GM23338 (cell line): ENCODE data around the gene NR2C2. TPM values are rescaled to one million over a fixed set of nuclear protein-coding genes. Genes with fewer than 3 reads are reported as not detected.

ENCODE experiments used
- ATAC-seq: fragments of 200-7000 bp; cut with Tn5 transposase; 3 replicates; pipeline ENCODE4 v1.9.1; 2020
- DNase-seq: peaks from one replicate; pipeline ENCODE4 v3.0.0-alpha.2; 2015; ENCODE audit warnings: low spot score
- H2AFZ ChIP-seq: fragments of 200-600 bp; sonication (generic); 2 replicates; pipeline ENCODE4 v1.8.0; 2016; ENCODE audit warnings: antibody characterized with exemption, mild to moderate bottlenecking, moderate library complexity
- H3F3A ChIP-seq: fragments of 200-600 bp; sonication (generic); replicated peaks from 2 replicates; pipeline ENCODE4 v1.8.0; 2017; ENCODE audit warnings: antibody characterized with exemption, mixed run types, low read depth
- H3K27ac ChIP-seq: fragments of 200-600 bp; sonication (generic); 2 replicates; pipeline ENCODE4 v1.6.1; 2016; ENCODE audit warnings: low read depth
- H3K27me3 ChIP-seq: fragments of 200-600 bp; sonication (generic); 2 replicates; pipeline ENCODE4 v1.8.0; 2016; ENCODE audit warnings: mild to moderate bottlenecking, mixed run types, moderate library complexity; ENCODE audit not compliant: insufficient read depth
- H3K36me3 ChIP-seq: fragments of 200-600 bp; sonication (generic); 2 replicates; pipeline ENCODE4 v1.8.0; 2016; ENCODE audit warnings: mild to moderate bottlenecking; ENCODE audit not compliant: insufficient read depth
- H3K4me1 ChIP-seq: fragments of 200-600 bp; sonication (generic); 2 replicates; pipeline ENCODE4 v1.8.0; 2016; ENCODE audit warnings: mild to moderate bottlenecking, moderate library complexity; ENCODE audit not compliant: insufficient read depth
- H3K4me2 ChIP-seq: fragments of 200-600 bp; sonication (generic); 2 replicates; pipeline ENCODE4 v1.7.1; 2017; ENCODE audit warnings: mixed run types
- H3K4me3 ChIP-seq: fragments of 200-600 bp; sonication (generic); 2 replicates; pipeline ENCODE4 v1.6.1; 2016; ENCODE audit warnings: mixed run types
- H3K79me2 ChIP-seq: fragments of 200-600 bp; sonication (generic); replicated peaks from 2 replicates; pipeline ENCODE4 v1.8.0; 2017; ENCODE audit warnings: mild to moderate bottlenecking; ENCODE audit not compliant: insufficient read depth
- H3K9me2 ChIP-seq: fragments of 200-600 bp; sonication (generic); 2 replicates; pipeline ENCODE4 v1.8.0; 2017; ENCODE audit not compliant: insufficient read depth
- H4K20me1 ChIP-seq: fragments of 200-600 bp; sonication (generic); replicated peaks from 2 replicates; pipeline ENCODE4 v1.8.0; 2017; ENCODE audit warnings: mild to moderate bottlenecking; ENCODE audit not compliant: insufficient read depth
- H3K27ac Mint-ChIP-seq: 2 replicates; pipeline ENCODE4 v1.8.0; 2020; ENCODE audit warnings: inconsistent platforms, mild to moderate bottlenecking, moderate library complexity, mixed read lengths
- H3K27me3 Mint-ChIP-seq: 3 replicates; pipeline ENCODE4 v1.8.0; 2022; ENCODE audit warnings: low read depth, mild to moderate bottlenecking, moderate library complexity, mixed read lengths, inconsistent platforms; ENCODE audit not compliant: insufficient read depth, poor library complexity
- H3K36me3 Mint-ChIP-seq: 3 replicates; pipeline ENCODE4 v1.8.0; 2021; ENCODE audit warnings: low read depth, mild to moderate bottlenecking, inconsistent platforms, moderate library complexity, mixed read lengths
- H3K4me1 Mint-ChIP-seq: 3 replicates; pipeline ENCODE4 v1.8.0; 2020; ENCODE audit warnings: mild to moderate bottlenecking, inconsistent platforms, mixed read lengths
- H3K4me3 Mint-ChIP-seq: 3 replicates; pipeline ENCODE4 v1.8.0; 2021; ENCODE audit warnings: moderate library complexity, mild to moderate bottlenecking, inconsistent platforms, mixed read lengths
- H3K9me3 Mint-ChIP-seq: 3 replicates; pipeline ENCODE4 v1.8.0; 2020; ENCODE audit warnings: moderate library complexity, mild to moderate bottlenecking, inconsistent platforms, mixed read lengths
- CREB1 ChIP-seq: fragments of 250-450 bp; sonication (Bioruptor Pico); IDR thresholded peaks from 2 replicates; pipeline ENCODE4 v1.5.0; 2020; ENCODE audit warnings: low read depth, mild to moderate bottlenecking, moderate library complexity
- EZH2 ChIP-seq: fragments of 200-600 bp; sonication (generic); IDR thresholded peaks from one replicate; pipeline ENCODE4 v1.8.0; 2017; ENCODE audit warnings: antibody characterized with exemption, mild to moderate bottlenecking, low read depth; ENCODE audit not compliant: unreplicated experiment
- EZH2phosphoT487 ChIP-seq: fragments of 200-600 bp; sonication (generic); IDR thresholded peaks from one replicate; pipeline ENCODE4 v1.8.1; 2018; ENCODE audit warnings: antibody characterized with exemption; ENCODE audit not compliant: unreplicated experiment
- JUNB ChIP-seq: IDR thresholded peaks from one replicate; pipeline ENCODE4 v1.6.1; 2016; ENCODE audit warnings: antibody characterized with exemption; ENCODE audit not compliant: unreplicated experiment
- NANOG ChIP-seq: IDR thresholded peaks from 2 replicates; pipeline ENCODE4 v1.6.1; 2016; ENCODE audit warnings: antibody characterized with exemption, borderline replicate concordance
- POLR2AphosphoS5 ChIP-seq: IDR thresholded peaks from 2 replicates; pipeline ENCODE4 v1.6.1; 2016; ENCODE audit warnings: antibody characterized with exemption, low read depth
- STAT1 ChIP-seq: IDR thresholded peaks from one replicate; pipeline ENCODE4 v1.6.1; 2016; ENCODE audit warnings: antibody characterized with exemption; ENCODE audit not compliant: unreplicated experiment
- ZNF114 ChIP-seq: fragments of 250-450 bp; sonication (Bioruptor Pico); IDR thresholded peaks from 2 replicates; pipeline ENCODE4 v1.5.0; 2020; ENCODE audit warnings: mild to moderate bottlenecking, moderate library complexity
- ZNF331 ChIP-seq: fragments of 250-450 bp; sonication (Bioruptor Pico); IDR thresholded peaks from 2 replicates; pipeline ENCODE4 v1.5.0; 2020; ENCODE audit warnings: low read depth, mild to moderate bottlenecking, moderate library complexity
- polyA plus RNA-seq: library from polyadenylated mRNA; unstranded; fragments of >200 nt; fragmentation: Nextera tagmentation; extraction: Ambion mirVana; gene quantifications from 2 replicates; pipeline ENCODE4 v1.2.1, GENCODE V29; 2016
- total RNA-seq: library from RNA; depleted of rRNA; stranded (reverse); fragments of >200 nt; shearing (Covaris generic); gene quantifications from 2 replicates; pipeline ENCODE4 v1.2.3, GENCODE V29; 2014
- TF ChIP-seq, protein P1 (sequence below): IDR thresholded peaks from one replicate; pipeline ENCODE4 v1.6.1; 2018; ENCODE audit warnings: antibody characterized with exemption; ENCODE audit not compliant: unreplicated experiment
- TF ChIP-seq, protein P2 (sequence below): IDR thresholded peaks from 2 replicates; pipeline ENCODE4 v1.6.1; 2016; ENCODE audit warnings: antibody characterized with exemption
- TF ChIP-seq, protein P3 (sequence below): fragments of 250-450 bp; sonication (Bioruptor Pico); IDR thresholded peaks from 2 replicates; pipeline ENCODE4 v1.5.0; 2020; ENCODE audit warnings: mild to moderate bottlenecking, moderate library complexity
- TF ChIP-seq, protein P4 (sequence below), 2 experiments: fragments of 200-600 bp in 1 of 2; sonication (generic) in 1 of 2; conservative IDR thresholded peaks; 2 replicates each; pipeline versions ENCODE4 v1.5.1 to v1.6.1; 2016 to 2017; ENCODE audit warnings: antibody characterized with exemption in 2 of 2, low read depth in 2 of 2, mild to moderate bottlenecking in 2 of 2, moderate library complexity in 1 of 2

Gene NR2C2
- total and polyA plus RNA-seq, 2 experiments from 2014 or later, result 12.0 to 57.2 TPM

DNA sequence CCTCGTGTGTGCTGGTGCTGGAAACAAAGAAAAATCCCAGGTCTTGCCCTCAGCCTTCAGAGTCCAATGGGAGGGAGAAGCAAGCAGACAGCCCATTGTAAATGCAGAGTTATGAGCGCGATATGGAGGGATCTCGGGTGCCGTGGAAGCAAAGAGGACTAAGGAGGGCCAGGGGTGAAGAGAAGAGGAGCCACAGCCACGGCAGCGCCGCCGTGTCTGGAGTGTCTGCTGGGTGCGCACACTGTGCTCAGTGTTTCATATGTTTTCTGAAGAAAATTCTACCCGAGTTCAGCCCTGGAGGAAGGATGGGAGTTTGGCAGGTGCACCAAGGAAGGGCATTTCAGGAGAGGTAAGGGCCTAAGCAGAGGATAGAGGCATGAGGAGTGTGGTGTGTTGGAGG lies 35.7 kb upstream of the NR2C2 start:
- H3K36me3 ChIP-seq, result no peaks in the 10 kb centered on the region

More for the DNA sequence above, 35.7 kb upstream of the NR2C2 start:
- Mint-ChIP-seq H3K36me3 (peaks cover 2% of the 10 kb centered on the region; the same call in 1 of the 3 replicates), H3K4me3 (no peak overlapping the region), H3K27ac (no peak overlapping the region), H3K4me1 (peaks cover 5% of the 10 kb centered on the region; the same call in 2 of the 3 replicates), H3K27me3 (peaks cover 6% of the 10 kb centered on the region), H3K9me3 (no peaks in the 10 kb centered on the region)
- no peak for TF ChIP-seq POLR2AphosphoS5
- no peak for TF ChIP-seq ZNF331 (CRISPR knock-in tag)
- TF ChIP-seq NANOG, result no peak
- no peak for TF ChIP-seq JUNB
- TF ChIP-seq, protein P1, sequence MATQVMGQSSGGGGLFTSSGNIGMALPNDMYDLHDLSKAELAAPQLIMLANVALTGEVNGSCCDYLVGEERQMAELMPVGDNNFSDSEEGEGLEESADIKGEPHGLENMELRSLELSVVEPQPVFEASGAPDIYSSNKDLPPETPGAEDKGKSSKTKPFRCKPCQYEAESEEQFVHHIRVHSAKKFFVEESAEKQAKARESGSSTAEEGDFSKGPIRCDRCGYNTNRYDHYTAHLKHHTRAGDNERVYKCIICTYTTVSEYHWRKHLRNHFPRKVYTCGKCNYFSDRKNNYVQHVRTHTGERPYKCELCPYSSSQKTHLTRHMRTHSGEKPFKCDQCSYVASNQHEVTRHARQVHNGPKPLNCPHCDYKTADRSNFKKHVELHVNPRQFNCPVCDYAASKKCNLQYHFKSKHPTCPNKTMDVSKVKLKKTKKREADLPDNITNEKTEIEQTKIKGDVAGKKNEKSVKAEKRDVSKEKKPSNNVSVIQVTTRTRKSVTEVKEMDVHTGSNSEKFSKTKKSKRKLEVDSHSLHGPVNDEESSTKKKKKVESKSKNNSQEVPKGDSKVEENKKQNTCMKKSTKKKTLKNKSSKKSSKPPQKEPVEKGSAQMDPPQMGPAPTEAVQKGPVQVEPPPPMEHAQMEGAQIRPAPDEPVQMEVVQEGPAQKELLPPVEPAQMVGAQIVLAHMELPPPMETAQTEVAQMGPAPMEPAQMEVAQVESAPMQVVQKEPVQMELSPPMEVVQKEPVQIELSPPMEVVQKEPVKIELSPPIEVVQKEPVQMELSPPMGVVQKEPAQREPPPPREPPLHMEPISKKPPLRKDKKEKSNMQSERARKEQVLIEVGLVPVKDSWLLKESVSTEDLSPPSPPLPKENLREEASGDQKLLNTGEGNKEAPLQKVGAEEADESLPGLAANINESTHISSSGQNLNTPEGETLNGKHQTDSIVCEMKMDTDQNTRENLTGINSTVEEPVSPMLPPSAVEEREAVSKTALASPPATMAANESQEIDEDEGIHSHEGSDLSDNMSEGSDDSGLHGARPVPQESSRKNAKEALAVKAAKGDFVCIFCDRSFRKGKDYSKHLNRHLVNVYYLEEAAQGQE, result no peak
- no peak for TF ChIP-seq STAT1
- TF ChIP-seq CREB1 (CRISPR knock-in tag), result no peak
- no peak for TF ChIP-seq EZH2phosphoT487
- no peak for TF ChIP-seq EZH2
- no peak for TF ChIP-seq ZNF114 (CRISPR knock-in tag)
- TF ChIP-seq, protein P2, sequence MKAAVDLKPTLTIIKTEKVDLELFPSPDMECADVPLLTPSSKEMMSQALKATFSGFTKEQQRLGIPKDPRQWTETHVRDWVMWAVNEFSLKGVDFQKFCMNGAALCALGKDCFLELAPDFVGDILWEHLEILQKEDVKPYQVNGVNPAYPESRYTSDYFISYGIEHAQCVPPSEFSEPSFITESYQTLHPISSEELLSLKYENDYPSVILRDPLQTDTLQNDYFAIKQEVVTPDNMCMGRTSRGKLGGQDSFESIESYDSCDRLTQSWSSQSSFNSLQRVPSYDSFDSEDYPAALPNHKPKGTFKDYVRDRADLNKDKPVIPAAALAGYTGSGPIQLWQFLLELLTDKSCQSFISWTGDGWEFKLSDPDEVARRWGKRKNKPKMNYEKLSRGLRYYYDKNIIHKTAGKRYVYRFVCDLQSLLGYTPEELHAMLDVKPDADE, result no peak
- TF ChIP-seq, protein P3, sequence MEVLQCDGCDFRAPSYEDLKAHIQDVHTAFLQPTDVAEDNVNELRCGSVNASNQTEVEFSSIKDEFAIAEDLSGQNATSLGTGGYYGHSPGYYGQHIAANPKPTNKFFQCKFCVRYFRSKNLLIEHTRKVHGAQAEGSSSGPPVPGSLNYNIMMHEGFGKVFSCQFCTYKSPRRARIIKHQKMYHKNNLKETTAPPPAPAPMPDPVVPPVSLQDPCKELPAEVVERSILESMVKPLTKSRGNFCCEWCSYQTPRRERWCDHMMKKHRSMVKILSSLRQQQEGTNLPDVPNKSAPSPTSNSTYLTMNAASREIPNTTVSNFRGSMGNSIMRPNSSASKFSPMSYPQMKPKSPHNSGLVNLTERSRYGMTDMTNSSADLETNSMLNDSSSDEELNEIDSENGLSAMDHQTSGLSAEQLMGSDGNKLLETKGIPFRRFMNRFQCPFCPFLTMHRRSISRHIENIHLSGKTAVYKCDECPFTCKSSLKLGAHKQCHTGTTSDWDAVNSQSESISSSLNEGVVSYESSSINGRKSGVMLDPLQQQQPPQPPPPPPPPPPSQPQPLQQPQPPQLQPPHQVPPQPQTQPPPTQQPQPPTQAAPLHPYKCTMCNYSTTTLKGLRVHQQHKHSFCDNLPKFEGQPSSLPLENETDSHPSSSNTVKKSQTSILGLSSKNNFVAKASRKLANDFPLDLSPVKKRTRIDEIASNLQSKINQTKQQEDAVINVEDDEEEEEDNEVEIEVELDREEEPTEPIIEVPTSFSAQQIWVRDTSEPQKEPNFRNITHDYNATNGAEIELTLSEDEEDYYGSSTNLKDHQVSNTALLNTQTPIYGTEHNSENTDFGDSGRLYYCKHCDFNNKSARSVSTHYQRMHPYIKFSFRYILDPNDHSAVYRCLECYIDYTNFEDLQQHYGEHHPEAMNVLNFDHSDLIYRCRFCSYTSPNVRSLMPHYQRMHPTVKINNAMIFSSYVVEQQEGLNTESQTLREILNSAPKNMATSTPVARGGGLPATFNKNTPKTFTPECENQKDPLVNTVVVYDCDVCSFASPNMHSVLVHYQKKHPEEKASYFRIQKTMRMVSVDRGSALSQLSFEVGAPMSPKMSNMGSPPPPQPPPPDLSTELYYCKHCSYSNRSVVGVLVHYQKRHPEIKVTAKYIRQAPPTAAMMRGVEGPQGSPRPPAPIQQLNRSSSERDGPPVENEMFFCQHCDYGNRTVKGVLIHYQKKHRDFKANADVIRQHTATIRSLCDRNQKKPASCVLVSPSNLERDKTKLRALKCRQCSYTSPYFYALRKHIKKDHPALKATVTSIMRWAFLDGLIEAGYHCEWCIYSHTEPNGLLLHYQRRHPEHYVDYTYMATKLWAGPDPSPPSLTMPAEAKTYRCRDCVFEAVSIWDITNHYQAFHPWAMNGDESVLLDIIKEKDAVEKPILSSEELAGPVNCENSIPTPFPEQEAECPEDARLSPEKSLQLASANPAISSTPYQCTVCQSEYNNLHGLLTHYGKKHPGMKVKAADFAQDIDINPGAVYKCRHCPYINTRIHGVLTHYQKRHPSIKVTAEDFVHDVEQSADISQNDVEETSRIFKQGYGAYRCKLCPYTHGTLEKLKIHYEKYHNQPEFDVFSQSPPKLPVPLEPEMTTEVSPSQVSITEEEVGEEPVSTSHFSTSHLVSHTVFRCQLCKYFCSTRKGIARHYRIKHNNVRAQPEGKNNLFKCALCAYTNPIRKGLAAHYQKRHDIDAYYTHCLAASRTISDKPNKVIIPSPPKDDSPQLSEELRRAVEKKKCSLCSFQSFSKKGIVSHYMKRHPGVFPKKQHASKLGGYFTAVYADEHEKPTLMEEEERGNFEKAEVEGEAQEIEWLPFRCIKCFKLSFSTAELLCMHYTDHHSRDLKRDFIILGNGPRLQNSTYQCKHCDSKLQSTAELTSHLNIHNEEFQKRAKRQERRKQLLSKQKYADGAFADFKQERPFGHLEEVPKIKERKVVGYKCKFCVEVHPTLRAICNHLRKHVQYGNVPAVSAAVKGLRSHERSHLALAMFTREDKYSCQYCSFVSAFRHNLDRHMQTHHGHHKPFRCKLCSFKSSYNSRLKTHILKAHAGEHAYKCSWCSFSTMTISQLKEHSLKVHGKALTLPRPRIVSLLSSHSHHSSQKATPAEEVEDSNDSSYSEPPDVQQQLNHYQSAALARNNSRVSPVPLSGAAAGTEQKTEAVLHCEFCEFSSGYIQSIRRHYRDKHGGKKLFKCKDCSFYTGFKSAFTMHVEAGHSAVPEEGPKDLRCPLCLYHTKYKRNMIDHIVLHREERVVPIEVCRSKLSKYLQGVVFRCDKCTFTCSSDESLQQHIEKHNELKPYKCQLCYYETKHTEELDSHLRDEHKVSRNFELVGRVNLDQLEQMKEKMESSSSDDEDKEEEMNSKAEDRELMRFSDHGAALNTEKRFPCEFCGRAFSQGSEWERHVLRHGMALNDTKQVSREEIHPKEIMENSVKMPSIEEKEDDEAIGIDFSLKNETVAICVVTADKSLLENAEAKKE (CRISPR knock-in tag), result no peak
- TF ChIP-seq, protein P4, sequence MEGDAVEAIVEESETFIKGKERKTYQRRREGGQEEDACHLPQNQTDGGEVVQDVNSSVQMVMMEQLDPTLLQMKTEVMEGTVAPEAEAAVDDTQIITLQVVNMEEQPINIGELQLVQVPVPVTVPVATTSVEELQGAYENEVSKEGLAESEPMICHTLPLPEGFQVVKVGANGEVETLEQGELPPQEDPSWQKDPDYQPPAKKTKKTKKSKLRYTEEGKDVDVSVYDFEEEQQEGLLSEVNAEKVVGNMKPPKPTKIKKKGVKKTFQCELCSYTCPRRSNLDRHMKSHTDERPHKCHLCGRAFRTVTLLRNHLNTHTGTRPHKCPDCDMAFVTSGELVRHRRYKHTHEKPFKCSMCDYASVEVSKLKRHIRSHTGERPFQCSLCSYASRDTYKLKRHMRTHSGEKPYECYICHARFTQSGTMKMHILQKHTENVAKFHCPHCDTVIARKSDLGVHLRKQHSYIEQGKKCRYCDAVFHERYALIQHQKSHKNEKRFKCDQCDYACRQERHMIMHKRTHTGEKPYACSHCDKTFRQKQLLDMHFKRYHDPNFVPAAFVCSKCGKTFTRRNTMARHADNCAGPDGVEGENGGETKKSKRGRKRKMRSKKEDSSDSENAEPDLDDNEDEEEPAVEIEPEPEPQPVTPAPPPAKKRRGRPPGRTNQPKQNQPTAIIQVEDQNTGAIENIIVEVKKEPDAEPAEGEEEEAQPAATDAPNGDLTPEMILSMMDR (conservative IDR thresholded peaks at IDR 0.05; ENCODE audit: low read depth in 2 of 2), result no peak
- H3K4me1 ChIP-seq, result no peaks in the 10 kb centered on the region
- DNase-seq (no peak), ATAC-seq (no peak)
- H4K20me1 ChIP-seq, result no peaks in the 10 kb centered on the region
- no peaks in the 10 kb centered on the region for H3K9me2 ChIP-seq
- no peaks in the 10 kb centered on the region for H3K27me3 ChIP-seq
- no peak overlapping the region for H2AFZ ChIP-seq
- H3K27ac ChIP-seq, result no peak overlapping the region
- no peak overlapping the region for H3K4me2 ChIP-seq
- H3K79me2 ChIP-seq, result no peaks in the 10 kb centered on the region
- no peak overlapping the region for H3K4me3 ChIP-seq
- no peaks in the 10 kb centered on the region for H3F3A ChIP-seq
